Stomach (tissue), 4 donors: Measurements from ENCODE around the gene DOCK9.

Experiments used
- EP300 ChIP-seq: sonication (generic); formaldehyde crosslinking; IDR thresholded peaks from one replicate; pipeline ENCODE4 v1.6.1; 2017; ENCODE audit warnings: antibody characterized with exemption
- POLR2A ChIP-seq, 4 donors: fragments of 450-650 bp; IDR thresholded peaks; one replicate each; pipeline ENCODE4 v1.6.1; 2016; ENCODE audit warnings: antibody characterized with exemption in 4 of 4, control low read depth in 2 of 4, mild to moderate bottlenecking in 1 of 4, moderate library complexity in 1 of 4
- POLR2AphosphoS5 ChIP-seq, 3 donors: sonication (generic); formaldehyde crosslinking; IDR thresholded peaks; one replicate each; pipeline ENCODE4 v1.6.1; 2016; ENCODE audit warnings: antibody characterized with exemption in 3 of 3
- TF ChIP-seq, protein P1 (sequence below), 7 experiments: fragments of 450-650 bp in 4 of 7; fragments of 200-600 bp in 3 of 7; sonication (generic) in 3 of 7; IDR thresholded peaks; one replicate each; pipeline ENCODE4 v1.5.1; 2016 to 2019; ENCODE audit warnings: antibody characterized with exemption in 7 of 7, control low read depth in 2 of 7, mild to moderate bottlenecking in 1 of 7

DNA sequence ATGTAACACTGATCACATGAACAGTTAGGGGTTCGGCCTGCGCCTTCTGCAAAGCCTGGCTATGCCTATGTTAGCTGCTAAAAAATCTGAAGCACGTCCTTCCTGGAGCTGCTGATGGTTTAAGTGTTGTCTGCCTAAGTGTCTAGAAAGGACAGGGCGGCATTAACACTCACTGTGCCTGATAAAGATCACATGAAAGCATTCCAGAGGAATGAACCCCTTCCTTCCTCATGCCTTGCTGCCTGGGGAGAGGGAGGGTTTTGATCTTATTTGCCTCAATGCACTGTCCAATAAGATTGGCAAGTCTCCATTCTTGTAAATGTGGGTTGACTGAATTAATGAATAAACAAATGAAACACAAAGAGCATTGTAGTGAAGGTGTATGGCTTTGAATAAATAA is 5.2 kb downstream of the DOCK9 start:
- TF ChIP-seq, protein P1, sequence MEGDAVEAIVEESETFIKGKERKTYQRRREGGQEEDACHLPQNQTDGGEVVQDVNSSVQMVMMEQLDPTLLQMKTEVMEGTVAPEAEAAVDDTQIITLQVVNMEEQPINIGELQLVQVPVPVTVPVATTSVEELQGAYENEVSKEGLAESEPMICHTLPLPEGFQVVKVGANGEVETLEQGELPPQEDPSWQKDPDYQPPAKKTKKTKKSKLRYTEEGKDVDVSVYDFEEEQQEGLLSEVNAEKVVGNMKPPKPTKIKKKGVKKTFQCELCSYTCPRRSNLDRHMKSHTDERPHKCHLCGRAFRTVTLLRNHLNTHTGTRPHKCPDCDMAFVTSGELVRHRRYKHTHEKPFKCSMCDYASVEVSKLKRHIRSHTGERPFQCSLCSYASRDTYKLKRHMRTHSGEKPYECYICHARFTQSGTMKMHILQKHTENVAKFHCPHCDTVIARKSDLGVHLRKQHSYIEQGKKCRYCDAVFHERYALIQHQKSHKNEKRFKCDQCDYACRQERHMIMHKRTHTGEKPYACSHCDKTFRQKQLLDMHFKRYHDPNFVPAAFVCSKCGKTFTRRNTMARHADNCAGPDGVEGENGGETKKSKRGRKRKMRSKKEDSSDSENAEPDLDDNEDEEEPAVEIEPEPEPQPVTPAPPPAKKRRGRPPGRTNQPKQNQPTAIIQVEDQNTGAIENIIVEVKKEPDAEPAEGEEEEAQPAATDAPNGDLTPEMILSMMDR (IDR thresholded peaks at IDR 0.05), result no peak
- no peak for TF ChIP-seq POLR2A (IDR thresholded peaks at IDR 0.05)
- no peak for TF ChIP-seq POLR2AphosphoS5 (IDR thresholded peaks at IDR 0.05)
- TF ChIP-seq EP300, result no peak
